ENCODE data around the gene EFCAB8. TPM values are rescaled to one million over a fixed set of nuclear protein-coding genes. Genes with fewer than 3 reads are reported as not detected.

Gene EFCAB8
- total RNA-seq, 1 experiment from 2014 or later = 1.8 TPM

GRCh38 chr20:32841174-32841573 lies 17.5 kb upstream of the EFCAB8 start:
- Histone ChIP-seq H3K27me3 (replicated peaks; ENCODE audit: control insufficient read depth, insufficient read depth, low read length) (no peaks in the 10 kb centered on the region), H3K4me1 (no peaks in the 10 kb centered on the region), H3K36me3 (ENCODE audit: control insufficient read depth, insufficient read depth, low read length) (peaks cover 5% of the 10 kb centered on the region), H3K4me3 (ENCODE audit: low read depth, low read length) (no peak overlapping the region), H3K9me3 (no peaks in the 10 kb centered on the region)
- peaks cover 100% of the 10 kb centered on the region for H3K36me3 Mint-ChIP-seq (ENCODE audit: insufficient read depth, unreplicated experiment)
- ChIA-PET POLR2A (interaction anchor here (1.3 kb wide), 1 partner anchor 22 kb away, joined by 3 read pairs; no protein-coding TSS in a partner anchor), CTCF (interaction anchor here (1.1 kb wide), 1 partner anchor 22 kb away, joined by 5 read pairs; the partner anchor contains the start of gene MAPRE1)
- TF ChIP-seq, protein P1, sequence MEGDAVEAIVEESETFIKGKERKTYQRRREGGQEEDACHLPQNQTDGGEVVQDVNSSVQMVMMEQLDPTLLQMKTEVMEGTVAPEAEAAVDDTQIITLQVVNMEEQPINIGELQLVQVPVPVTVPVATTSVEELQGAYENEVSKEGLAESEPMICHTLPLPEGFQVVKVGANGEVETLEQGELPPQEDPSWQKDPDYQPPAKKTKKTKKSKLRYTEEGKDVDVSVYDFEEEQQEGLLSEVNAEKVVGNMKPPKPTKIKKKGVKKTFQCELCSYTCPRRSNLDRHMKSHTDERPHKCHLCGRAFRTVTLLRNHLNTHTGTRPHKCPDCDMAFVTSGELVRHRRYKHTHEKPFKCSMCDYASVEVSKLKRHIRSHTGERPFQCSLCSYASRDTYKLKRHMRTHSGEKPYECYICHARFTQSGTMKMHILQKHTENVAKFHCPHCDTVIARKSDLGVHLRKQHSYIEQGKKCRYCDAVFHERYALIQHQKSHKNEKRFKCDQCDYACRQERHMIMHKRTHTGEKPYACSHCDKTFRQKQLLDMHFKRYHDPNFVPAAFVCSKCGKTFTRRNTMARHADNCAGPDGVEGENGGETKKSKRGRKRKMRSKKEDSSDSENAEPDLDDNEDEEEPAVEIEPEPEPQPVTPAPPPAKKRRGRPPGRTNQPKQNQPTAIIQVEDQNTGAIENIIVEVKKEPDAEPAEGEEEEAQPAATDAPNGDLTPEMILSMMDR (IDR thresholded peaks at IDR 0.05; ENCODE audit: insufficient read depth in 1 of 2, low read depth in 1 of 2, low read length in 1 of 2, severe bottlenecking in 1 of 2, unreplicated experiment in 1 of 2) = no peak
- H3K9me3 Mint-ChIP-seq (ENCODE audit: unreplicated experiment) = no peaks in the 10 kb centered on the region
- H3K4me1 Mint-ChIP-seq (ENCODE audit: low read depth, unreplicated experiment) = no peaks in the 10 kb centered on the region
- no TSS peak for BruUV-seq (replicated peaks)
- no peak overlapping the region for H3K27ac Mint-ChIP-seq (ENCODE audit: unreplicated experiment)
- intact Hi-C loops (cut with micrococcal nuclease; ENCODE audit: unreplicated experiment) = no loop called here
- no peaks in the 10 kb centered on the region for H3K27me3 Mint-ChIP-seq (ENCODE audit: insufficient read depth, unreplicated experiment)
- no peak for DNase-seq
- H3K4me3 Mint-ChIP-seq (ENCODE audit: unreplicated experiment) = no peak overlapping the region

DNA sequence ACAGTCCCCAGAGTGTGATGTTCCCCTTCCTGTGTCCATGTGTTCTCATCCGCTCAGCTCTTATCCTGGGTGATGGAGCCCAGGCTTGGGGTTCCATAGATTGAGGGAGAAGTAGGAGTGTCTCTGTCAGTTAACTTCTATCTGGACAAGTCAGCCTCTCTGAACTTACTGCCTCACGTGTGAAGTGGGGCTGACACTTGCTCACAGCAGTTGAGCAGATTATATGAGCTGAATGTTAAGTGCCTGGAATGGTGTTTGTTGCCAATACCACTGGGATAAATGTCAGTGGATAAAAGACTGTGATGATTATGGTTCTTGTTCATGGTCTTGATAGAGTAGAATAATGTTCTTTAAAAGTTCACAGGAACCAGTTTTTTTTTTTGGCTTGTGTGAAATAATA lies 17.1 kb upstream of the EFCAB8 start:
- Histone ChIP-seq H3K9me3 (no peaks in the 10 kb centered on the region), H3K4me1 (no peaks in the 10 kb centered on the region), H3K36me3 (ENCODE audit: control insufficient read depth, insufficient read depth, low read length) (peaks cover 6% of the 10 kb centered on the region), H3K4me3 (ENCODE audit: low read depth, low read length) (no peak overlapping the region), H3K27me3 (replicated peaks; ENCODE audit: control insufficient read depth, insufficient read depth, low read length) (no peaks in the 10 kb centered on the region)
- Mint-ChIP-seq H3K9me3 (ENCODE audit: unreplicated experiment) (no peaks in the 10 kb centered on the region), H3K4me1 (ENCODE audit: low read depth, unreplicated experiment) (no peaks in the 10 kb centered on the region), H3K27ac (ENCODE audit: unreplicated experiment) (no peak overlapping the region), H3K36me3 (ENCODE audit: insufficient read depth, unreplicated experiment) (peaks cover 100% of the 10 kb centered on the region), H3K4me3 (ENCODE audit: unreplicated experiment) (no peak overlapping the region), H3K27me3 (ENCODE audit: insufficient read depth, unreplicated experiment) (no peaks in the 10 kb centered on the region)
- CTCF ChIA-PET = interaction anchor here (1.1 kb wide), 1 partner anchor 22 kb away, joined by 5 read pairs; the partner anchor contains the start of gene MAPRE1
- peak in 1 of 2 experiments; percentile 13 for DNase-seq
- POLR2A ChIA-PET = interaction anchor here (1.3 kb wide), 1 partner anchor 22 kb away, joined by 3 read pairs; no protein-coding TSS in a partner anchor
- TF ChIP-seq, protein P1 (IDR thresholded peaks at IDR 0.05; ENCODE audit: insufficient read depth in 1 of 2, low read depth in 1 of 2, low read length in 1 of 2, severe bottlenecking in 1 of 2, unreplicated experiment in 1 of 2) = no peak
- BruUV-seq (replicated peaks) = no TSS peak
- intact Hi-C loops (cut with micrococcal nuclease; ENCODE audit: unreplicated experiment) = no loop called here

- H3K4me1 ChIP-seq = no peaks in the 10 kb centered on the region
- no peak overlapping the region for H3K4me3 Mint-ChIP-seq (ENCODE audit: unreplicated experiment)
- ChIA-PET CTCF (no interaction called here), POLR2A (interaction anchor here (0.8 kb wide), 1 partner anchor 23 kb away, joined by 3 read pairs; no protein-coding TSS in a partner anchor)
- H3K4me3 ChIP-seq (ENCODE audit: low read depth, low read length) = no peak overlapping the region
- peaks cover 10% of the 10 kb centered on the region for H3K36me3 ChIP-seq (ENCODE audit: control insufficient read depth, insufficient read depth, low read length)
- no peaks in the 10 kb centered on the region for H3K9me3 Mint-ChIP-seq (ENCODE audit: unreplicated experiment)
- H3K27me3 ChIP-seq (replicated peaks; ENCODE audit: control insufficient read depth, insufficient read depth, low read length) = no peaks in the 10 kb centered on the region
- no TSS peak for BruUV-seq (replicated peaks)
- TF ChIP-seq, protein P1 (IDR thresholded peaks at IDR 0.05; ENCODE audit: insufficient read depth in 1 of 2, low read depth in 1 of 2, low read length in 1 of 2, severe bottlenecking in 1 of 2, unreplicated experiment in 1 of 2) = no peak
- peak overlapping the region; percentile 14 for H3K27ac Mint-ChIP-seq (ENCODE audit: unreplicated experiment)
- DNase-seq = peak in 1 of 2 experiments; percentile 32
- peaks cover 100% of the 10 kb centered on the region for H3K36me3 Mint-ChIP-seq (ENCODE audit: insufficient read depth, unreplicated experiment)
- no peaks in the 10 kb centered on the region for H3K4me1 Mint-ChIP-seq (ENCODE audit: low read depth, unreplicated experiment)
- no peaks in the 10 kb centered on the region for H3K27me3 Mint-ChIP-seq (ENCODE audit: insufficient read depth, unreplicated experiment)
- intact Hi-C loops (cut with micrococcal nuclease; ENCODE audit: unreplicated experiment) = no loop called here
- H3K9me3 ChIP-seq = no peaks in the 10 kb centered on the region
Measured at GRCh38 chr20:32842688-32843524, 15.8 kb upstream of the EFCAB8 start.

Data from Caco-2 (cell line).